Activated naive CD8-positive, alpha-beta T cell treated with anti-CD3 and anti-CD28 coated beads, Interleukin-2, amount 50 U/mL, for 24 hours (primary cell): ENCODE measurements around the gene FOXL2NB.

ENCODE experiments used
- ATAC-seq: fragments of 150-1000 bp; cut with Tn5 transposase; one replicate; pipeline ENCODE4 v1.10.0; 2021
- DNase-seq: peaks from one replicate; pipeline ENCODE4 v3.0.0; 2021
- H3K27ac Mint-ChIP-seq: one replicate; pipeline ENCODE4 v1.8.0; 2021; ENCODE audit warnings: mild to moderate bottlenecking, mixed read lengths
- H3K27me3 Mint-ChIP-seq: one replicate; pipeline ENCODE4 v1.8.0; 2021; ENCODE audit warnings: mixed read lengths
- H3K36me3 Mint-ChIP-seq: one replicate; pipeline ENCODE4 v1.8.0; 2021; ENCODE audit warnings: low read depth, mixed read lengths
- H3K4me1 Mint-ChIP-seq: one replicate; pipeline ENCODE4 v1.8.0; 2021; ENCODE audit warnings: mixed read lengths
- H3K4me3 Mint-ChIP-seq: one replicate; pipeline ENCODE4 v1.8.0; 2021; ENCODE audit warnings: mild to moderate bottlenecking, moderate library complexity, mixed read lengths
- H3K9me3 Mint-ChIP-seq: one replicate; pipeline ENCODE4 v1.8.0; 2021; ENCODE audit warnings: mixed read lengths

Gene FOXL2NB

GRCh38 chr3:138976047-138976446, 29.0 kb downstream of the FOXL2NB start:
- ATAC-seq (no peak), DNase-seq (no peak)
- no peak overlapping the region for H3K27ac Mint-ChIP-seq
- H3K36me3 Mint-ChIP-seq, result no peaks in the 10 kb centered on the region
- peaks cover 11% of the 10 kb centered on the region for H3K27me3 Mint-ChIP-seq
- no peak overlapping the region for H3K4me3 Mint-ChIP-seq
- no peaks in the 10 kb centered on the region for H3K9me3 Mint-ChIP-seq
- H3K4me1 Mint-ChIP-seq, result no peaks in the 10 kb centered on the region

- Mint-ChIP-seq H3K4me1 (no peaks in the 10 kb centered on the region), H3K27ac (no peak overlapping the region), H3K27me3 (peaks cover 7% of the 10 kb centered on the region), H3K36me3 (no peaks in the 10 kb centered on the region), H3K4me3 (no peak overlapping the region), H3K9me3 (no peaks in the 10 kb centered on the region)
- DNase-seq (no peak), ATAC-seq (no peak)
Measured at GRCh38 chr3:138984816-138985215, 37.8 kb downstream of the FOXL2NB start.

GRCh38 chr3:138985932-138986331, 38.9 kb downstream of the FOXL2NB start:
- H3K4me1 Mint-ChIP-seq, result no peaks in the 10 kb centered on the region

GRCh38 chr3:138987181-138987580, 40.2 kb downstream of the FOXL2NB start:
- peaks cover 2% of the 10 kb centered on the region for H3K27me3 Mint-ChIP-seq
- no peak for ATAC-seq
- H3K36me3 Mint-ChIP-seq, result no peaks in the 10 kb centered on the region
- H3K9me3 Mint-ChIP-seq, result no peaks in the 10 kb centered on the region
- no peak for DNase-seq
- no peak overlapping the region for H3K27ac Mint-ChIP-seq
- no peak overlapping the region for H3K4me3 Mint-ChIP-seq
- no peaks in the 10 kb centered on the region for H3K4me1 Mint-ChIP-seq

More at GRCh38 chr3:138985932-138986331, 38.9 kb downstream of the FOXL2NB start:
- Mint-ChIP-seq H3K27me3 (peaks cover 2% of the 10 kb centered on the region), H3K9me3 (no peaks in the 10 kb centered on the region), H3K4me3 (no peak overlapping the region), H3K36me3 (no peaks in the 10 kb centered on the region), H3K27ac (no peak overlapping the region)
- no peak for ATAC-seq
- DNase-seq, result no peak

- Mint-ChIP-seq H3K27me3 (peaks cover 14% of the 10 kb centered on the region), H3K27ac (no peak overlapping the region), H3K4me3 (no peak overlapping the region), H3K36me3 (no peaks in the 10 kb centered on the region), H3K9me3 (peaks cover under 1% of the 10 kb centered on the region), H3K4me1 (no peaks in the 10 kb centered on the region)
- no peak for DNase-seq
- ATAC-seq, result no peak
Measured at GRCh38 chr3:138995706-138996105, 48.7 kb downstream of the FOXL2NB start.
